RWPE1 (cell line): ENCODE results near the gene AQP1.

ENCODE experiments used
- CTCF ChIA-PET: fragments of 350-600 bp; sonication (Branson Sonifier 250); formaldehyde crosslinking; extraction: SDS; loops from one replicate; lab custom pipeline; 2021; lab: Yijun Ruan, JAX
- POLR2A ChIA-PET: fragments of 400-600 bp; formaldehyde crosslinking; extraction: SDS; loops from one replicate; lab custom pipeline; 2020; ENCODE audit warnings: antibody characterized with exemption; ENCODE audit not compliant: low non-redundant PET; lab: Yijun Ruan, JAX
- DNase-seq: peaks from one replicate; pipeline ENCODE4 v3.0.0; 2012; ENCODE audit warnings: low spot score
- H3K27ac ChIP-seq: fragments of 450-650 bp; 2 replicates; pipeline ENCODE4 v1.5.1; 2017
- CTCF ChIP-seq: fragments of 450-650 bp; conservative IDR thresholded peaks from 2 replicates; pipeline ENCODE4 v1.5.1; 2017; ENCODE audit warnings: low read depth, mild to moderate bottlenecking

Gene AQP1

GRCh38 chr7:30920021-30920583, 8.4 kb downstream of the AQP1 start:
- peak overlapping the region; percentile 81 for H3K27ac ChIP-seq
- no peak for DNase-seq
- POLR2A ChIA-PET = no interaction called here
- TF ChIP-seq CTCF = no peak
- CTCF ChIA-PET = interaction anchor here (0.6 to 2.8 kb wide), 3 partner anchors 14 to 32 kb away, joined by 3 to 13 read pairs (median 3); no protein-coding TSS in a partner anchor

GRCh38 chr7:30920584-30921539, 9.2 kb downstream of the AQP1 start:
- POLR2A ChIA-PET = no interaction called here
- peak; percentile 41 for DNase-seq

GRCh38 chr7:30921540-30922401, 10.1 kb downstream of the AQP1 start:
- ChIA-PET POLR2A (no interaction called here), CTCF (interaction anchor here (0.5 to 2.8 kb wide), 3 partner anchors 17 to 828 kb away, joined by 3 to 13 read pairs (median 6); no protein-coding TSS in a partner anchor)
- peak overlapping the region; percentile 81 for H3K27ac ChIP-seq
- TF ChIP-seq CTCF = no peak
- DNase-seq = no peak

More at GRCh38 chr7:30920584-30921539, 9.2 kb downstream of the AQP1 start:
- peak overlapping the region; percentile 81 for H3K27ac ChIP-seq
- TF ChIP-seq CTCF = no peak
- CTCF ChIA-PET = interaction anchor here (0.6 to 2.8 kb wide), 3 partner anchors 18 to 383 kb away, joined by 3 to 13 read pairs (median 6); no protein-coding TSS in a partner anchor

- CTCF ChIA-PET = interaction anchor here (1.4 kb wide), 1 partner anchor 16 kb away, joined by 6 read pairs; no protein-coding TSS in a partner anchor
- POLR2A ChIA-PET = no interaction called here
These were observed 10.9 kb downstream of the AQP1 start for GRCh38 chr7:30922596-30922995.

GRCh38 chr7:30923009-30923773, 11.5 kb downstream of the AQP1 start:
- no peak overlapping the region for H3K27ac ChIP-seq
- no peak for DNase-seq
- ChIA-PET POLR2A (no interaction called here), CTCF (interaction anchor here (1.4 kb wide), 1 partner anchor 15 kb away, joined by 6 read pairs; no protein-coding TSS in a partner anchor)
- TF ChIP-seq CTCF = no peak

More at GRCh38 chr7:30922596-30922995, 10.9 kb downstream of the AQP1 start:
- no peak for TF ChIP-seq CTCF
- peak overlapping the region; percentile 81; the same call in 1 of the 2 replicates for H3K27ac ChIP-seq
- DNase-seq = no peak
